ENCODE measurements around the gene PFDN1. TPM values are rescaled to one million over a fixed set of nuclear protein-coding genes. Genes with fewer than 3 reads are reported as not detected.

The PFDN1 gene
- total and polyA plus RNA-seq, 9 of the 15 experiments (the other 6 are each of a cell fraction or from before 2014, with no cell fraction given) = 45.5 to 215 (median 78.0) TPM

- ATAC-seq (no peak), FAIRE-seq (no peak), DNase-seq (ENCODE audit: extremely low read depth in 1 of 4, low spot score in 3 of 4) (no peak)
- H3K36me3 ChIP-seq (ENCODE audit: control insufficient read depth, insufficient read depth, low read length) = peaks cover 27% of the 10 kb centered on the region; the same call in 2 of the 3 replicates
- ChIA-PET CTCF (ENCODE audit: low intra/inter-chr PET ratio) (no interaction called here), POLR2A (interaction anchor here (0.9 to 1.3 kb wide), 2 partner anchors 16 to 84 kb away, joined by 3 read pairs; no protein-coding TSS in a partner anchor)
- no peaks in the 10 kb centered on the region for H3K9me3 ChIP-seq (replicated peaks; ENCODE audit: control insufficient read depth, insufficient read depth, low read depth, low read length)
- H3K4me1 ChIP-seq (replicated peaks in 1 of 2; ENCODE audit: control insufficient read depth in 2 of 2, insufficient read depth in 2 of 2, low read length in 2 of 2) = peaks cover 3 to 9% of the 10 kb centered on the region in 2 experiments; a peak in 2 of 5 replicates
- intact Hi-C loops (cut with micrococcal nuclease) = no loop called here
- no peak overlapping the region for H3K4me3 ChIP-seq
- no peaks in the 10 kb centered on the region for H3K27me3 ChIP-seq (ENCODE audit: control insufficient read depth in 2 of 2, insufficient read depth in 2 of 2, low read length in 2 of 2)
- H3K4me2 ChIP-seq (ENCODE audit: insufficient read depth, low read length) = no peak overlapping the region
- no TSS peak for BruUV-seq (replicated peaks)
- H3K9me1 ChIP-seq (ENCODE audit: control insufficient read depth, insufficient read depth, low read length) = no peaks in the 10 kb centered on the region
- H3K27ac ChIP-seq (ENCODE audit: extremely low read depth, low read depth, low read length) = no peak overlapping the region
- in situ Hi-C loops (cut with MboI) = no loop called here
- no peak overlapping the region for H2AFZ ChIP-seq (ENCODE audit: low read depth, low read length)
- H3K9ac ChIP-seq (ENCODE audit: insufficient read depth in 1 of 2, low read depth in 2 of 2, low read length in 2 of 2) = no peak overlapping the region
- 72% methylated on average over 2 of the region's 2 CpGs for WGBS (ENCODE audit: insufficient coverage, low coverage, missing lambda C conversion rate)
- TF ChIP-seq ZEB2 (IDR thresholded peaks at IDR 0.05) (peak; percentile 64; the same call in 1 of the 2 replicates), CTBP1 (IDR thresholded peaks at IDR 0.05; ENCODE audit: borderline replicate concordance) (0 out of 2 replicates have a peak, but pooled peaks have one; percentile 23), SPI1 (IDR thresholded peaks at IDR 0.05; ENCODE audit: borderline replicate concordance, low read depth, low read length) (0 out of 2 replicates have a peak, but pooled peaks have one; percentile 21), RCOR1 (IDR thresholded peaks at IDR 0.05; ENCODE audit: borderline replicate concordance in 1 of 2, low read depth in 2 of 2, low read length in 2 of 2) (no peak)
- no peaks in the 10 kb centered on the region for H4K20me1 ChIP-seq (replicated peaks; ENCODE audit: control insufficient read depth, insufficient read depth, low read length)
- peaks cover 17% of the 10 kb centered on the region; the same call in 2 of the 3 replicates for H3K79me2 ChIP-seq (ENCODE audit: control insufficient read depth, insufficient read depth, low read length)
Observed at GRCh38 chr5:140259500-140259899, 43.4 kb downstream of the PFDN1 start.

GRCh38 chr5:140258873-140259272, 44.0 kb downstream of the PFDN1 start:
- H3K27me3 ChIP-seq (ENCODE audit: control insufficient read depth in 2 of 2, insufficient read depth in 2 of 2, low read length in 2 of 2) = no peaks in the 10 kb centered on the region
- whole genome bisulfite sequencing (ENCODE audit: insufficient coverage, low coverage, missing lambda C conversion rate) = 85% methylated on average over 4 of the region's 4 CpGs
- no peak for ATAC-seq
- no peaks in the 10 kb centered on the region for H3K9me1 ChIP-seq (ENCODE audit: control insufficient read depth, insufficient read depth, low read length)
- peaks cover 17% of the 10 kb centered on the region; the same call in 2 of the 3 replicates for H3K79me2 ChIP-seq (ENCODE audit: control insufficient read depth, insufficient read depth, low read length)
- no peak overlapping the region for H3K4me2 ChIP-seq (ENCODE audit: insufficient read depth, low read length)
- no peak overlapping the region for H3K4me3 ChIP-seq
- no peaks in the 10 kb centered on the region for H3K9me3 ChIP-seq (replicated peaks; ENCODE audit: control insufficient read depth, insufficient read depth, low read depth, low read length)
- no peak overlapping the region for H3K9ac ChIP-seq (ENCODE audit: insufficient read depth in 1 of 2, low read depth in 2 of 2, low read length in 2 of 2)
- H4K20me1 ChIP-seq (replicated peaks; ENCODE audit: control insufficient read depth, insufficient read depth, low read length) = peaks cover 4% of the 10 kb centered on the region; the same call in 1 of the 2 replicates
- H3K4me1 ChIP-seq (replicated peaks in 1 of 2; ENCODE audit: control insufficient read depth in 2 of 2, insufficient read depth in 2 of 2, low read length in 2 of 2) = peaks cover 3 to 9% of the 10 kb centered on the region in 2 experiments; a peak in 3 of 5 replicates
- ChIA-PET POLR2A (no interaction called here), CTCF (ENCODE audit: low intra/inter-chr PET ratio) (no interaction called here)
- in situ Hi-C loops (cut with MboI) (no loop called here), intact Hi-C loops (cut with micrococcal nuclease) (no loop called here)
- no TSS peak for BruUV-seq (replicated peaks)
- H3K36me3 ChIP-seq (ENCODE audit: control insufficient read depth, insufficient read depth, low read length) = peaks cover 28% of the 10 kb centered on the region; the same call in 2 of the 3 replicates
- FAIRE-seq = no peak
- H3K27ac ChIP-seq (ENCODE audit: extremely low read depth, low read depth, low read length) = no peak overlapping the region
- DNase-seq (ENCODE audit: extremely low read depth in 1 of 4, low spot score in 3 of 4) = no peak
- H2AFZ ChIP-seq (ENCODE audit: low read depth, low read length) = no peak overlapping the region
- TF ChIP-seq E2F5 (CRISPR knock-in tag; IDR thresholded peaks at IDR 0.05) (no peak), PCBP2 (IDR thresholded peaks at IDR 0.05; ENCODE audit: low read depth, low read length, poor library complexity, severe bottlenecking) (no peak), NR3C1 (CRISPR knock-in tag; IDR thresholded peaks at IDR 0.05) (no peak), ZNF583 (CRISPR knock-in tag; IDR thresholded peaks at IDR 0.05) (no peak), ZBTB5 (IDR thresholded peaks at IDR 0.05) (no peak), RBM17 (IDR thresholded peaks at IDR 0.05; ENCODE audit: borderline replicate concordance, low read depth, low read length) (no peak), HDAC2 (IDR thresholded peaks at IDR 0.05) (no peak), RFX7 (CRISPR knock-in tag; IDR thresholded peaks at IDR 0.05) (no peak)

All from K562 (cell line).